HG02943 (cell line): ENCODE data around the gene PDGFB.

Experiments
- ATAC-seq: cut with Tn5 transposase; IDR thresholded peaks from one replicate; pipeline ENCODE4 v1.9.1; 2021; ENCODE audit warnings: mild to moderate bottlenecking, low read depth, moderate library complexity; ENCODE audit not compliant: unreplicated experiment

The PDGFB gene

DNA sequence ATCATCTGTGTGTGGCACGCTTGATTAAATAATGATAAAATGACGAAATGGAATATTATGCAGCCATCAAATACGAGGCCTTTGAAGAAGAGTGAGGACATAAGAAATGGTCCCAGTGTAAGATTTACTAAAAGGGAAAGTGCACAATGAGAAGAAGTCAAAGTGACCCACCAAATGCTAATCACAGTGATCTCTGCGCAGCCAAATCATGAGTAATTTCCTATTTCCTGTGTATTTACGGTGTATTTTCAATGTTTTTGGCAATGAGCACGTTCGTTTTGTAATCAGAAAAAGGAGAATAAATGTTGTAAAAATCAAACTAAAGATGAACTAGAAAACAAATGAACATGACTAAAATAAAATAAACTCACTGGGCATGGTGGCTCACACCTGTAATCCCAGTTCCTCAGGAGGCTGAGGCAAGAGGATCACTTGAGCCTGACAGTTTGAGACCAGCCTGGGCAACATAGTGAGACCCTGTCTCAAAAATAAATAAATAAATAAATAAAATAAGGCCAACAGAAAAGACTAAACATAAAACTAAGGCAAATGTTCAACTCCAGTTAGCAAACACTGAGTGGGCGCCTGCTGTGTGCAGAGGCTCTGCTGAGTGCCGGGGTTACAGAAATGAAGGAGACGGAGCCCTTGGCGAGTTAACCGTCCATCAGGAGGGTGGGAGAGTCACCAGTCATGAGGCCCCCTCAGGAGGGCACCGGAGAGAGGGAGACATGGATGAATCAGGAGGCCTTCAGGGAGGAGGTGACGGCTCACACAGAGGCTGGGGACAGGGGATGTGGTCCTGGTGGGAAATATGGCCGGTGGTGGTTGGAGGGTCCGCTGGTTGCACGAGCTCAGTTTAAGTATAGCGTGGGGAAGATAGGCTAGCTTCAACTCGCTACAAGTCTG, 66.3 kb downstream of the PDGFB start:
- ATAC-seq = no peak

- no peak for ATAC-seq
Observed at GRCh38 chr22:39177791-39178190, 67.0 kb downstream of the PDGFB start.

GRCh38 chr22:39177456-39177775, 67.4 kb downstream of the PDGFB start:
- no peak for ATAC-seq

GRCh38 chr22:39176714-39177455, 67.9 kb downstream of the PDGFB start:
- ATAC-seq = no peak

GRCh38 chr22:39176143-39176713, 68.6 kb downstream of the PDGFB start:
- ATAC-seq = no peak

DNA sequence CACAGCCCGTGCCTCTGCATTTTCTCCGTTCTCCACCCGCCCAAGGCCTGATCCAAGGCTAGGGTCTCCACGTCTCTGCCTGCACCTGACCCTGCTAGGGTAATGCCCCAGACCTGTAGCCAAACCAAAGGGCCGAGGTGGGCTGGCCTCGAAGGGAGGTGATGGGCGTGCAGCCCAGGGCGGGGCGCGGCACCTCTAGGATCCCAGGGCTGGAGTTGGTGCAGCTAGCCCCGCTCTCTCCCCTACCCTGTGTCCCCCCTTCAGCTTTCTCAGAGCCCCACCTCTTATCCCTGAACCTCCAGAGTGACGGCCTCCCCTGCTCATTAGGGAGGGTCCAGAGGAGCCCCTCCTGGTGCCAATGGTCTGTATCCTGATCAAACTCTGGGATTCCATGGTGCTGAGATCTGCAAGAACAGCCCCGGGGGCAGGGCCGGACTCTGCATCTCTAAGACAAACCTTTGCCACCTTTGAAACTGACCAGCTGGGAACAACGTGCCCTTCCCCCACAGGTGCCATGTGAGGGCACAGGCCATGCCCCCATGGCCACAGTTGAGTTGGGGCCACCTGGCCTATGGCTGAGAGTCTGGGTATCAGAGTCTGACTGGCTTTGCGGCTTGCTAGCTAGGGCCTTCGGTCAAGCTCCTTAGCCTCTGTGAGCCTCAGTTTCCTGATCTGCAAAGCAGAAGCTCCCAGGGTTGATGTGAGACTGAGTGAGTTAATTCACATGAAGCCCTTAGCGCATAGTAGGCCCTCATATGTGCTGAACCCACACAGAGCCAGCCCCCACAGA, 69.2 kb downstream of the PDGFB start:
- no peak for ATAC-seq

DNA sequence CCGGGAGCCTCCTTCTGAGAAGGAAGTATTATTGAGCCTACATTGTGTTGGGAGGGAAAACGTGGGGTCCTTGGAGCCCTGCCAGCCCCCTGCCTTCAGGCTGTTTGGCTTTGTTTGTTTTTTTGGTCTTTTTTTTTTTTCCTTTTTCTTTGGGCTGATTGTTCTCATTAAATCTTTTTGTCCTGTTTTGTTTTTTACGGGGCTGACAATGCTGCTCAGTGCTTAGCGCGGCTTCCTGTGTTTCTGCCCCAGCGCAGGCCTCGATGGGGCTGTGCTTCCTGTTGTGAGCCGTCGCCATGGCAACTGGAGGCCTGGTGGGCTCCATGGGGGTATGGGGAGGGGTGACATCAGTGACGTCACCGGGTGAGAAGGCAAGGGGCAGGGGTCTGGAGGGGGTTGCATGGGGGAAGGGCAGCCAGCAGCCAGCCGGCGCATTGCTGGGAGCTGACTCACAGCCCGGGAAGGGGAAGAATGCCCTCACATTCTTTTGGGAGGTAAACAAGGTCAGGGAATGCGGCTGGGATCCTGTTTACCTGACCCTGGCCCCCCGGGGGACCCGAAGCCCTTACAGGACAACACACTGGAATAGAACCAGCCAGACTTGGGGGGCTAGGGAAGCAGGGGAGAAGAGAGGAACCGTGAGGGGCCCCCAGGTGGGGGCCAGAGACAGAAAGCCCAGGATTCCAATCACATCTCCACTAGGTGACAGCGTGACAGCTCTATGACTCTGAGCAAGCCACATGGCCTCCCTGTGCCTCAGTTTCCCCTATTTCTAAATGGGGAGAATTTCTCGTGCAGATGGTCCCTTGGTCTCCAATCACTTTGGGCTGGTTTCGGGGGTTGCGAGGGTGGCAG, 70.1 kb downstream of the PDGFB start:
- no peak for ATAC-seq

- ATAC-seq = no peak
Observed at GRCh38 chr22:39173787-39174497, 70.8 kb downstream of the PDGFB start.
